Endothelial cell of umbilical vein (primary cell): Measurements from ENCODE around the gene AUH. TPM values are rescaled to one million over a fixed set of nuclear protein-coding genes. Genes with fewer than 3 reads are reported as not detected.

Source experiments
- BruUV-seq: library from RNA; stranded (reverse); fragments of 400-500 nt; replicated peaks from 2 replicates; lab custom pipeline; 2021; lab: Mats Ljungman, UMichigan
- CTCF ChIA-PET: fragments of 300-600, 350-600 bp; sonication (Branson Sonifier 250); formaldehyde crosslinking; loops from one replicate; lab custom pipeline; 2021; ENCODE audit warnings: antibody characterized with exemption, inconsistent platforms; lab: Charles Lee
- POLR2A ChIA-PET: fragments of 300-600, 350-600 bp; sonication (Branson Sonifier 250); formaldehyde crosslinking; loops from one replicate; lab custom pipeline; 2021; ENCODE audit warnings: antibody characterized with exemption, inconsistent platforms; lab: Charles Lee
- DNase-seq: peaks from one replicate; pipeline ENCODE4 v3.0.0-alpha.2; 2011; ENCODE audit warnings: low read depth, low spot score
- FAIRE-seq: peaks from 2 replicates; lab custom pipeline; 2011; peaks lifted over from hg19 to GRCh38; lab: Jason Lieb, UNC
- H2AFZ ChIP-seq: 2 replicates; pipeline ENCODE4 v1.6.0; 2012; ENCODE audit warnings: low read depth, low read length, control low read depth, inconsistent platforms
- H3K27ac ChIP-seq: 2 replicates; pipeline ENCODE4 v1.5.1; 2011; ENCODE audit warnings: low read depth, mild to moderate bottlenecking, control low read depth, low read length, moderate library complexity; ENCODE audit not compliant: insufficient read depth
- H3K27me3 ChIP-seq, 2 experiments: 2 replicates each; pipeline versions ENCODE4 v1.6.0 to v1.6.1; 2011; ENCODE audit warnings: low read length in 2 of 2, mixed read lengths in 1 of 2; ENCODE audit not compliant: control insufficient read depth in 2 of 2, insufficient read depth in 2 of 2
- H3K36me3 ChIP-seq, 2 experiments: 2 replicates in 1 of 2; 3 replicates in 1 of 2; pipeline ENCODE4 v1.5.1; 2011; ENCODE audit warnings: low read length in 2 of 2, mild to moderate bottlenecking in 1 of 2, moderate library complexity in 1 of 2; ENCODE audit not compliant: control insufficient read depth in 2 of 2, insufficient read depth in 2 of 2; ENCODE audit errors: extremely low read depth in 1 of 2
- H3K4me1 ChIP-seq: 3 replicates; pipeline ENCODE4 v1.5.1; 2011; ENCODE audit warnings: mild to moderate bottlenecking, low read length; ENCODE audit not compliant: control insufficient read depth, insufficient read depth; ENCODE audit errors: extremely low read depth
- H3K4me2 ChIP-seq: 2 replicates; pipeline ENCODE4 v1.6.1; 2011; ENCODE audit warnings: low read length, control low read depth, mixed read lengths; ENCODE audit not compliant: insufficient read depth
- H3K4me3 ChIP-seq, 3 experiments: fragments of 200-600 bp in 1 of 3; sonication (generic), shearing (Covaris generic) in 1 of 3; replicated peaks in 1 of 3; 2 replicates each; pipeline ENCODE4 v1.5.1; 2011 to 2016; ENCODE audit warnings: control low read depth in 3 of 3, low read length in 3 of 3, mild to moderate bottlenecking in 2 of 3, inconsistent platforms in 1 of 3, low read depth in 1 of 3, moderate library complexity in 1 of 3; ENCODE audit not compliant: insufficient read depth in 1 of 3
- H3K79me2 ChIP-seq: 2 replicates; pipeline ENCODE4 v1.6.0; 2012; ENCODE audit warnings: low read length, inconsistent platforms; ENCODE audit not compliant: control insufficient read depth, insufficient read depth
- H3K9ac ChIP-seq: replicated peaks from 2 replicates; pipeline ENCODE3; 2011; ENCODE audit warnings: low read length, control low read depth; ENCODE audit not compliant: insufficient read depth; ENCODE audit errors: extremely low read depth
- H3K9me1 ChIP-seq: replicated peaks from 3 replicates; pipeline ENCODE4 v1.6.0; 2011; ENCODE audit warnings: mild to moderate bottlenecking, low read length; ENCODE audit not compliant: control insufficient read depth, insufficient read depth; ENCODE audit errors: extremely low read depth
- H3K9me3 ChIP-seq: replicated peaks from 2 replicates; pipeline ENCODE4 v1.5.1; 2012; ENCODE audit warnings: low read length, inconsistent platforms; ENCODE audit not compliant: control insufficient read depth, insufficient read depth
- H4K20me1 ChIP-seq: replicated peaks from 2 replicates; pipeline ENCODE3; 2011; ENCODE audit warnings: mild to moderate bottlenecking, low read length; ENCODE audit not compliant: control insufficient read depth, insufficient read depth; ENCODE audit errors: extremely low read depth
- EZH2 ChIP-seq: IDR thresholded peaks from 2 replicates; pipeline ENCODE4 v1.6.1; 2012; ENCODE audit warnings: borderline replicate concordance, low read depth, mild to moderate bottlenecking, moderate library complexity, low read length, inconsistent platforms; ENCODE audit not compliant: severe bottlenecking
- FOS ChIP-seq: IDR thresholded peaks from 2 replicates; pipeline ENCODE4 v1.6.1; 2011; ENCODE audit warnings: mild to moderate bottlenecking, low read length, moderate library complexity, borderline replicate concordance; ENCODE audit not compliant: insufficient read depth
- JUN ChIP-seq: IDR thresholded peaks from 2 replicates; pipeline ENCODE4 v1.6.1; 2011; ENCODE audit warnings: borderline replicate concordance, low read depth; ENCODE audit not compliant: insufficient read length, insufficient read depth
- MYC ChIP-seq: IDR thresholded peaks from one replicate; pipeline ENCODE4 v1.6.1; 2011; ENCODE audit warnings: mild to moderate bottlenecking, low read depth, low read length
- POLR2AphosphoS5 ChIP-seq: IDR thresholded peaks from 2 replicates; pipeline ENCODE4 v1.6.1; 2012; ENCODE audit warnings: low read depth, mild to moderate bottlenecking, control low read depth, low read length, moderate library complexity; ENCODE audit not compliant: insufficient read depth
- dilution Hi-C: fragments of 300-500 bp; cut with MboI; formaldehyde crosslinking; loops from one replicate; pipeline ENCODE4 v1.15.0; 2019; ENCODE audit warnings: low sequenced_read_pairs; ENCODE audit not compliant: extremely low pct_ligation_motif_present
- intact Hi-C: fragments of 100-400 bp; cut with micrococcal nuclease; formaldehyde crosslinking; loops from one replicate; pipeline ENCODE4 v1.10.0; 2022
- polyA plus RNA-seq, 4 experiments: library from polyadenylated mRNA; depleted of rRNA in 3 of 4; stranded (reverse) in 3 of 4; unstranded in 1 of 4; fragments of >200 nt; gene quantifications; 2 replicates each; pipeline versions ENCODE4 v1.2.1 to v1.2.3, GENCODE V29; 2011 to 2012; ENCODE audit warnings: missing spikeins in 1 of 4
- total RNA-seq: library from RNA; stranded (reverse); gene quantifications from 2 replicates; pipeline ENCODE4 v1.2.3, GENCODE V29; 2021
- TF ChIP-seq, protein P1 (sequence below), 2 donors: IDR thresholded peaks; 1 replicate in 1 of 2; 2 replicates in 1 of 2; pipeline ENCODE4 v1.5.1; 2011; ENCODE audit warnings: low read length in 2 of 2, mild to moderate bottlenecking in 2 of 2, moderate library complexity in 2 of 2, control low read depth in 1 of 2, inconsistent platforms in 1 of 2, low read depth in 1 of 2; ENCODE audit not compliant: insufficient read depth in 1 of 2; ENCODE audit errors: extremely low read depth in 1 of 2

The AUH gene
- total and polyA plus RNA-seq, 2 donors (not counting 3 experiments of a cell fraction or from before 2014, with no cell fraction given): 2.3 to 9.2 TPM

DNA sequence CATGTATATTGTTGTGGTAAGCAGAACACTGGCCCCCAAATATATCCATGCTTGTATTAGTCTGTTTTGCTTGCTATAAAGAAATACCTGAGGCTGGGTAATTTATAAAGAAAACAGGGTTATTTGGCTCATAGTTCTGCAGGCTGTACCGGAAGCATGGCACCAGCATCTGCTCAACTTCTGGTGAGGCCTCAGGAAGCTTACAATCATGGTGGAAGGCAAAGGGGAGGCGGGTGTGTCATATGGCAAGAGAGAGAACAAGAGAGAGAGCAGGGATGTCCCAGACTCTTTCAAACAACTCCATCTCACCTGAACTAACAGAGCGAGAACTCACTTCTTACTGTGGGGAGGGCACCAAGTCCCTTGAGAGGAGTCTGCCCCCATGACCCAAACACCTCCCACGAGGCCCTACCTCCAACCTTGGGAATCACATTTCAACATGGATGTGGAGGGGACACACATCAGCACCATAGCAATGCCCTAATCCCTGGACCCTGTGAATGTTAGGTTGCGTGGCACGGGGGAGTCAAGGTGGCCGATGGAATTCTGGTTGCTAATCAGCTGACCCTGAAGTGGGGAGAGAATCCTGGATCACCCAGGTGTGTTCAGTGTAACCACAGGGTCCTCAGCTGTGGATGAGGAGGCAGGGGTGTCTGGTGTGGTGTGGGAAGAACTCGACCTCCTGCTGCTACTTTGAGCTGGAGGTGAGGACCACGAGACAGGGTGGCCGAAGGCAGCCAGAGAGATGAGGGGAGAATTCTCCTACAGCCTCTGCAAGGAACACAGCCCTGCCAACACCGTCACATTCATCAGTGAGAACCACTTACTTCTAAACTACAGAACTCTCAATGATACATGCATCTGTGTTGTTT lies 172.8 kb downstream of the AUH start:
- dilution Hi-C loops: no loop called here
- Histone ChIP-seq H3K36me3 (no peaks in the 10 kb centered on the region), H3K9ac (no peak overlapping the region), H3K4me3 (no peak overlapping the region), H4K20me1 (no peaks in the 10 kb centered on the region), H3K27me3 (no peaks in the 10 kb centered on the region), H3K9me1 (no peaks in the 10 kb centered on the region), H2AFZ (no peak overlapping the region), H3K27ac (no peak overlapping the region), H3K4me2 (no peak overlapping the region), H3K79me2 (no peaks in the 10 kb centered on the region), H3K9me3 (no peaks in the 10 kb centered on the region), H3K4me1 (peaks cover 26% of the 10 kb centered on the region)
- no peak for FAIRE-seq
- ChIA-PET CTCF (no interaction called here), POLR2A (no interaction called here)
- intact Hi-C loops: no loop called here
- BruUV-seq: no TSS peak
- DNase-seq: no peak
- TF ChIP-seq POLR2AphosphoS5: no peak
- no peak for TF ChIP-seq FOS
- TF ChIP-seq, protein P1, sequence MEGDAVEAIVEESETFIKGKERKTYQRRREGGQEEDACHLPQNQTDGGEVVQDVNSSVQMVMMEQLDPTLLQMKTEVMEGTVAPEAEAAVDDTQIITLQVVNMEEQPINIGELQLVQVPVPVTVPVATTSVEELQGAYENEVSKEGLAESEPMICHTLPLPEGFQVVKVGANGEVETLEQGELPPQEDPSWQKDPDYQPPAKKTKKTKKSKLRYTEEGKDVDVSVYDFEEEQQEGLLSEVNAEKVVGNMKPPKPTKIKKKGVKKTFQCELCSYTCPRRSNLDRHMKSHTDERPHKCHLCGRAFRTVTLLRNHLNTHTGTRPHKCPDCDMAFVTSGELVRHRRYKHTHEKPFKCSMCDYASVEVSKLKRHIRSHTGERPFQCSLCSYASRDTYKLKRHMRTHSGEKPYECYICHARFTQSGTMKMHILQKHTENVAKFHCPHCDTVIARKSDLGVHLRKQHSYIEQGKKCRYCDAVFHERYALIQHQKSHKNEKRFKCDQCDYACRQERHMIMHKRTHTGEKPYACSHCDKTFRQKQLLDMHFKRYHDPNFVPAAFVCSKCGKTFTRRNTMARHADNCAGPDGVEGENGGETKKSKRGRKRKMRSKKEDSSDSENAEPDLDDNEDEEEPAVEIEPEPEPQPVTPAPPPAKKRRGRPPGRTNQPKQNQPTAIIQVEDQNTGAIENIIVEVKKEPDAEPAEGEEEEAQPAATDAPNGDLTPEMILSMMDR (IDR thresholded peaks at IDR 0.05; ENCODE audit: extremely low read depth in 1 of 2, insufficient read depth in 1 of 2, low read depth in 1 of 2, low read length in 2 of 2): no peak
- TF ChIP-seq EZH2: no peak
- no peak for TF ChIP-seq MYC
- TF ChIP-seq JUN: no peak
